ENCODE data around the gene SH3TC1. TPM values are rescaled to one million over a fixed set of nuclear protein-coding genes. Genes with fewer than 3 reads are reported as not detected.

SH3TC1 gene
- total RNA-seq, 6 donors from 2014 or later, result 34.1 to 193 (median 81.4) TPM

GRCh38 chr4:8283631-8284121, 84.6 kb downstream of the SH3TC1 start:
- WGBS, 2 donors, result 82 to 83% methylated on average over 19 to 20 of the region's 20 CpGs
- no peaks in the 10 kb centered on the region for H3K27me3 ChIP-seq
- no peak overlapping the region for H3K27ac ChIP-seq
- TF ChIP-seq POLR2A (IDR thresholded peaks at IDR 0.05) (no peak), CTCF (IDR thresholded peaks at IDR 0.05) (no peak), EP300 (IDR thresholded peaks at IDR 0.05) (no peak), POLR2AphosphoS5 (IDR thresholded peaks at IDR 0.05) (no peak)
- H3K4me3 ChIP-seq, result no peak overlapping the region
- peaks cover under 1 to 6% (median 2%) of the 10 kb centered on the region in 4 donors for H3K4me1 ChIP-seq
- H3K36me3 ChIP-seq, result no peaks in the 10 kb centered on the region
- DNase-seq (peak in 1 of 2 donors; percentile 50), ATAC-seq (ENCODE audit: low FRiP score in 2 of 2) (no peak)
- H3K9me3 ChIP-seq, result no peaks in the 10 kb centered on the region

- H3K9me3 ChIP-seq, result no peaks in the 10 kb centered on the region
- no peaks in the 10 kb centered on the region for H3K36me3 ChIP-seq
- WGBS, 2 donors, result 77 to 88% methylated on average over 6 to 10 of the region's 11 CpGs
- peaks cover 0 to 1% (median 0%) of the 10 kb centered on the region in 4 donors for H3K4me1 ChIP-seq
- DNase-seq, result peak in 1 of 2 donors; percentile 63
- no peaks in the 10 kb centered on the region for H3K27me3 ChIP-seq
- no peak overlapping the region for H3K4me3 ChIP-seq
- no peak overlapping the region for H3K27ac ChIP-seq
- no peak for ATAC-seq (ENCODE audit: low FRiP score in 2 of 2)
- TF ChIP-seq POLR2A (IDR thresholded peaks at IDR 0.05) (no peak), CTCF (IDR thresholded peaks at IDR 0.05) (no peak)
These were observed 85.3 kb downstream of the SH3TC1 start for GRCh38 chr4:8284391-8284790.

DNA sequence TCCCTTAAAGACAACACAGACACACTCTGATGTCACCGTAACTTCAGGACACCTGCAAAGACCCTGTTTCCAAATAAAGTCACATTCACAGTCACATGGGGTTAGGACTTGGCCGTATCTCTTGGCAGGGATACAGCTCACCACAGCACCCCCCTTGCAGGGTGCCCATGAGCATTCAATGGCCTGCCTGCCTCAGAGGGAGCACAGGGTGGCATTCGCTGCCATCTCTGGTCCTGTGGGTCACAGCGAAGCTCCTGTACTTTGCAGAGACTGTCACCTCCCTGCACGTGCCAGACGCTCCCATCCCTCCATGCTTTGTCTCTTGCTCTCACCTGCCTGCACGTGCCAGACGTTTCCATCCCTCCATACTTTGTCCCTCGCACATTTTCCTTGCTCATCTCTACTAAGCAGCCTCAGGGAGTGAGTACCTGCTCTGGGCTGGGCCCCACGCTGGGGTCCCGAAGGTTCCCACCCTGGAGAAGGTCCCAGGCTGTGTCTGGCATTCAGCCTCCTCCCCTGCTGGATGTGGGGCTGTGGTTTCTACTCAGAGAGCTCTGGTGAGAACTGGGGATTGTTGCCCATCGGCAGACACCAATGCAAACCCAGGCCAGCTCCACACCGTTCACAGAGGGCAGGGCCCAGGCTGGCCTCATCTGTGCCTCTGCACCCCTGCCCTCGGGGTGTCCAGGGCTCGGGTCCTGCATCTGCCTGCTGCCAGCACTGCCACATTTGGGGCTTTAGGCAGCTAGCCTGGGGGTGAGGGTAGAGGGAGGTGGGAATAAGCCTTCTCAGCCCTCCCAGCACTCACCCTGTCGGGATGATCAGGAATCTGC, 86.3 kb downstream of the SH3TC1 start:
- H3K9me3 ChIP-seq, result no peaks in the 10 kb centered on the region
- no peak overlapping the region for H3K27ac ChIP-seq
- no peak for ATAC-seq (ENCODE audit: low FRiP score in 2 of 2)
- H3K27me3 ChIP-seq, result no peaks in the 10 kb centered on the region
- no peak for DNase-seq
- no peak for TF ChIP-seq POLR2A (IDR thresholded peaks at IDR 0.05)
- TF ChIP-seq POLR2AphosphoS5 (IDR thresholded peaks at IDR 0.05), result no peak
- TF ChIP-seq EP300 (IDR thresholded peaks at IDR 0.05), result no peak
- no peak for TF ChIP-seq CTCF (IDR thresholded peaks at IDR 0.05)
- no peaks in the 10 kb centered on the region for H3K36me3 ChIP-seq
- H3K4me3 ChIP-seq, result no peak overlapping the region
- WGBS, 2 donors, result 69 to 71% methylated on average over 12 to 16 of the region's 16 CpGs
- no peaks in the 10 kb centered on the region for H3K4me1 ChIP-seq

DNA sequence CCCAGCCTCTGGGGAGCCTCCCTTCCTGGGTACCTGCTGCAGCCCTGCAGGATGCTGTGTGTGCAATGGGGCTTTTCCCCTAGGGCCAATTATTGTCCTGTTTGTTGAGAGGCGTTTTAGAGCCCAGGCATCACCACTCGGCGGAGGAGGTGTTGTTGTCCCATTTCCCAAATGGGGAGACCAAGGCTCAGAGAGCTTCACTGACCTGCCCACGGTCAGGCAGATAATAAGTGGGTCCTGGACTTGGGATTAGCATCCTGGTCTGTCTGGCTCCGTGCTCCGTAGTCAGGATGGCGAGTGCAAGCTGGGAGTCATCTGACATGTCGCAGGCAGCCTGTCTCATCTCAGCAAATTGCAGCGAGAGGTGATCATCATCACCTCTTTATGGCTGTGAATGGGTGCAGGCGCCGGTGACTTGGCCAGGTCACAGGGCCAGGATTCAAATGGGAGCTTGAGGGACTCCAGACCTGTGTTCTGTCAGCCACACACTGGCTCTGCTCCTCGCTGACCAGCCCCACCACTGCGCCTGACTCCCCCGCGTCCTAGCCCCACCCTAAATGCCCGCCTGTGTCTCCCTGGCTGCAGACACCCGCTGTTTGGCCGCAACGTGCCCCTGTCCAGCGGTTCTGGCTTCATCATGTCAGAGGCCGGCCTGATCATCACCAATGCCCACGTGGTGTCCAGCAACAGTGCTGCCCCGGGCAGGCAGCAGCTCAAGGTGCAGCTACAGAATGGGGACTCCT, 87.1 kb downstream of the SH3TC1 start:
- Histone ChIP-seq H3K4me3 (no peak overlapping the region), H3K27me3 (no peaks in the 10 kb centered on the region), H3K36me3 (no peaks in the 10 kb centered on the region), H3K4me1 (no peaks in the 10 kb centered on the region), H3K9me3 (no peaks in the 10 kb centered on the region), H3K27ac (no peak overlapping the region)
- no peak for DNase-seq
- TF ChIP-seq CTCF (IDR thresholded peaks at IDR 0.05), result no peak
- no peak for TF ChIP-seq POLR2A (IDR thresholded peaks at IDR 0.05)
- TF ChIP-seq POLR2AphosphoS5 (IDR thresholded peaks at IDR 0.05), result no peak
- TF ChIP-seq EP300 (IDR thresholded peaks at IDR 0.05), result no peak
- WGBS, 2 donors, result 87 to 90% methylated on average over 8 to 23 of the region's 23 CpGs
- no peak for ATAC-seq (ENCODE audit: low FRiP score in 2 of 2)
